Kidney (tissue), 14 donors: Measurements from ENCODE around the gene SEMA6B. TPM values are rescaled to one million over a fixed set of nuclear protein-coding genes. Genes with fewer than 3 reads are reported as not detected.
A peak's percentile ranks its signal among the peaks of the same experiment; 100 is the strongest.

ENCODE experiments used
- DNase-seq, 5 donors: peaks; one replicate each; pipeline ENCODE4 v3.0.0-alpha.2; 2013 to 2020
- FAIRE-seq: peaks from 2 replicates; lab custom pipeline; 2012; peaks lifted over from hg19 to GRCh38; lab: Jason Lieb, UNC
- H3K27ac ChIP-seq, 2 donors: one replicate each; pipeline ENCODE4 v1.7.0; 2013; ENCODE audit warnings: low read depth in 2 of 2, low read length in 2 of 2, inconsistent platforms in 1 of 2
- H3K27me3 ChIP-seq: one replicate; pipeline ENCODE4 v1.7.1; 2013; ENCODE audit warnings: low read length, inconsistent platforms; ENCODE audit not compliant: control insufficient read depth, insufficient read depth
- H3K36me3 ChIP-seq, 3 donors: one replicate each; pipeline versions ENCODE4 v1.7.0 to v1.7.1; 2013; ENCODE audit warnings: low read length in 3 of 3, control low read depth in 1 of 3, inconsistent platforms in 1 of 3; ENCODE audit not compliant: insufficient read depth in 3 of 3, control insufficient read depth in 2 of 3
- H3K4me1 ChIP-seq, 3 donors: one replicate each; pipeline versions ENCODE4 v1.7.0 to v1.7.1; 2013; ENCODE audit warnings: low read length in 3 of 3, inconsistent platforms in 1 of 3, low read depth in 1 of 3; ENCODE audit not compliant: control insufficient read depth in 2 of 3, insufficient read depth in 2 of 3
- H3K4me3 ChIP-seq, 3 donors: one replicate each; pipeline versions ENCODE4 v1.7.0 to v1.8.1; 2013; ENCODE audit warnings: low read length in 3 of 3, control low read depth in 1 of 3, inconsistent platforms in 1 of 3
- H3K9ac ChIP-seq, 3 donors: one replicate each; pipeline versions ENCODE4 v1.7.0 to v1.7.1; 2013; ENCODE audit warnings: low read length in 3 of 3, control low read depth in 1 of 3, inconsistent platforms in 1 of 3
- H3K9me3 ChIP-seq, 3 donors: one replicate each; pipeline versions ENCODE4 v1.7.0 to v1.7.1; 2013; ENCODE audit warnings: low read length in 3 of 3, control low read depth in 1 of 3, inconsistent platforms in 1 of 3; ENCODE audit not compliant: control insufficient read depth in 2 of 3, insufficient read depth in 1 of 3
- CTCF ChIP-seq: IDR thresholded peaks from 3 replicates; pipeline ENCODE4 v1.5.1; 2012; ENCODE audit warnings: mild to moderate bottlenecking, moderate library complexity, borderline replicate concordance; ENCODE audit not compliant: insufficient read depth; ENCODE audit errors: extremely low read depth
- intact Hi-C: fragments of 100-400 bp; cut with DNase I; formaldehyde crosslinking; loops from one replicate; pipeline ENCODE4 v1.11.1; 2022
- polyA plus RNA-seq: library from polyadenylated mRNA; stranded (reverse); fragments of 350-450 nt; fragmentation: Illumina TruSeq; extraction: RNeasy Lipid Tissue Mini Kit (QIAGEN cat#74804); gene quantifications from one replicate; pipeline ENCODE4 v1.2.3, GENCODE V29; 2014; ENCODE audit warnings: low read depth, low replicate concordance; ENCODE audit not compliant: insufficient read depth
- total RNA-seq: library from RNA; stranded (reverse); fragmentation: NEBNext Ultra II Directional; extraction: Animal tissue kit (Norgen Biotek cat#: 25700); gene quantifications from one replicate; pipeline ENCODE4 v1.2.1, GENCODE V29; 2021
- donor health status: control.
- donor health status: control.
- donor health status: control.
- donor health status: control.
- donor health status: control.
- donor health status: DM: yes; HTN: yes; CAD: no.
- donor health status: Normal renal cell carcinoma (clear cell type).

Gene SEMA6B
- total and polyA plus RNA-seq, 2 donors from 2014 or later = 2.6 to 17.7 TPM

GRCh38 chr19:4555657-4556561 is 3.6 kb downstream of the SEMA6B start:
- TF ChIP-seq CTCF = no peak
- intact Hi-C loops = no loop called here
- H3K4me3 ChIP-seq = no peak overlapping the region
- DNase-seq = peak in 1 of 5 donors; percentile 57
- no peak overlapping the region for H3K27ac ChIP-seq
- no peaks in the 10 kb centered on the region for H3K4me1 ChIP-seq
- H3K27me3 ChIP-seq = no peaks in the 10 kb centered on the region
- H3K36me3 ChIP-seq = no peaks in the 10 kb centered on the region
- no peaks in the 10 kb centered on the region for H3K9me3 ChIP-seq
- FAIRE-seq = no peak
- H3K9ac ChIP-seq = no peak overlapping the region

- Histone ChIP-seq H3K9me3 (no peaks in the 10 kb centered on the region), H3K27ac (no peak overlapping the region), H3K36me3 (no peaks in the 10 kb centered on the region), H3K9ac (no peak overlapping the region), H3K4me3 (no peak overlapping the region), H3K27me3 (no peaks in the 10 kb centered on the region), H3K4me1 (no peaks in the 10 kb centered on the region)
- intact Hi-C loops = no loop called here
- FAIRE-seq = no peak
- TF ChIP-seq CTCF = no peak
- no peak for DNase-seq
These were observed 4.8 kb downstream of the SEMA6B start for GRCh38 chr19:4554717-4555116.

- Histone ChIP-seq H3K4me3 (no peak overlapping the region), H3K36me3 (no peaks in the 10 kb centered on the region), H3K9ac (no peak overlapping the region), H3K27ac (no peak overlapping the region), H3K27me3 (no peaks in the 10 kb centered on the region), H3K9me3 (no peaks in the 10 kb centered on the region), H3K4me1 (no peaks in the 10 kb centered on the region)
- FAIRE-seq = no peak
- TF ChIP-seq CTCF = no peak
- intact Hi-C loops = no loop called here
- DNase-seq = no peak
These were observed 5.7 kb downstream of the SEMA6B start for GRCh38 chr19:4553775-4554174.
